Natural killer cell (primary cell): ENCODE results near the gene PLEKHO2. TPM values are rescaled to one million over a fixed set of nuclear protein-coding genes. Genes with fewer than 3 reads are reported as not detected.
A peak's percentile ranks its signal among the peaks of the same experiment; 100 is the strongest.

Experiments
- ATAC-seq, 3 donors: fragments of 150-1000 bp in 2 of 3; fragments of 200-7000 bp in 1 of 3; cut with Tn5 transposase; 1 replicate in 1 of 3; 2 replicates in 2 of 3; pipeline ENCODE4 v1.10.0; 2021; ENCODE audit warnings: mild to moderate bottlenecking in 2 of 3, moderate library complexity in 2 of 3
- DNase-seq, 2 donors: peaks; one replicate each; pipeline versions ENCODE4 v3.0.0 to v3.0.0-alpha.2; 2013 to 2021; ENCODE audit warnings: mixed read lengths in 1 of 2
- H3K27ac ChIP-seq: one replicate; pipeline ENCODE4 v1.5.1; 2013; ENCODE audit warnings: mild to moderate bottlenecking, low read length
- H3K27me3 ChIP-seq: one replicate; pipeline ENCODE4 v1.6.1; 2013; ENCODE audit warnings: low read length; ENCODE audit not compliant: control insufficient read depth, insufficient read depth
- H3K36me3 ChIP-seq: one replicate; pipeline ENCODE4 v1.6.1; 2013; ENCODE audit warnings: low read length; ENCODE audit not compliant: control insufficient read depth, insufficient read depth
- H3K4me1 ChIP-seq: one replicate; pipeline ENCODE4 v1.6.1; 2013; ENCODE audit warnings: low read length; ENCODE audit not compliant: control insufficient read depth, insufficient read depth
- H3K4me3 ChIP-seq: one replicate; pipeline ENCODE4 v1.5.1; 2013; ENCODE audit warnings: low read length
- H3K9me3 ChIP-seq: one replicate; pipeline ENCODE4 v1.6.1; 2013; ENCODE audit warnings: low read length; ENCODE audit not compliant: control insufficient read depth, insufficient read depth
- H3K27ac Mint-ChIP-seq, 2 donors: one replicate each; pipeline ENCODE4 v1.8.0; 2022; ENCODE audit warnings: mild to moderate bottlenecking in 2 of 2, mixed read lengths in 2 of 2, moderate library complexity in 1 of 2
- H3K27me3 Mint-ChIP-seq, 2 donors: one replicate each; pipeline ENCODE4 v1.8.0; 2022; ENCODE audit warnings: low read depth in 2 of 2, mixed read lengths in 2 of 2
- H3K36me3 Mint-ChIP-seq: one replicate; pipeline ENCODE4 v1.8.0; 2022; ENCODE audit warnings: mixed read lengths
- H3K4me1 Mint-ChIP-seq, 2 donors: one replicate each; pipeline ENCODE4 v1.8.0; 2022; ENCODE audit warnings: mixed read lengths in 2 of 2
- H3K4me3 Mint-ChIP-seq: one replicate; pipeline ENCODE4 v1.8.0; 2022; ENCODE audit warnings: mild to moderate bottlenecking, moderate library complexity, mixed read lengths
- H3K9me3 Mint-ChIP-seq, 2 donors: one replicate each; pipeline ENCODE4 v1.8.0; 2022; ENCODE audit warnings: mixed read lengths in 2 of 2
- CTCF ChIP-seq: fragments of 200-600 bp; IDR thresholded peaks from one replicate; pipeline ENCODE4 v1.8.0; 2022; ENCODE audit warnings: antibody characterized with exemption
- WGBS: methylation state at CpG from one replicate; pipeline ENCODE4 v1.1.7; 2013; ENCODE audit warnings: missing lambda C conversion rate; ENCODE audit not compliant: insufficient coverage; 5-methylcytosine and 5-hydroxymethylcytosine counted together
- intact Hi-C: fragments of 100-400 bp; cut with micrococcal nuclease; formaldehyde crosslinking; loops from one replicate; pipeline ENCODE4 v1.14.2; 2022
- total RNA-seq, 4 donors: library from RNA; stranded (reverse); fragments of 120-200 nt in 1 of 4; gene quantifications; one replicate each; pipeline versions ENCODE4 v1.2.3 to v1.2.4, GENCODE V29; 2013 to 2022

Gene PLEKHO2
- total RNA-seq, 3 donors from 2014 or later (not counting 1 experiment from before 2014, with no cell fraction given), result 35.3 to 53.4 (median 49.8) TPM

DNA sequence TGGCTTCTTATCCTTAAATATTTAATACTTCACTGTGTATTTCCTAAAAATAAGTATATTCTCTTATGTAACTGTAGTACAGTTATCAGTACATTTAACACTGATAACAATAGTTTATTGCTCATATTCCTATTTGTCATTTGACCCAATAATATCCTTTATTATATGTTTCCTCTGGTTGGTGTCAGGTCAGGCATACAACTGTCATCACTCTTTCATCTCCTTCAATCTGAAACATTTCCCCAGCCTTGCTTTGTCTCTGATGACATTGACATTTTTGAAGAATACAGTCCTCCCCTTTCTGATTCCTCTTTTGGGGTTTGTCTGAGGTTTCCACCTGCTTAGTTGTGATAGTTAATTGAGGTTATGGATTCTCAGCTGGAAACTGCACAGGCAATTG is 27.8 kb downstream of the PLEKHO2 start:
- no peaks in the 10 kb centered on the region for H3K36me3 Mint-ChIP-seq
- intact Hi-C loops, result no loop called here
- DNase-seq (no peak), ATAC-seq (no peak)
- H3K4me3 ChIP-seq, result no peak overlapping the region
- no peak overlapping the region for H3K4me3 Mint-ChIP-seq
- TF ChIP-seq CTCF, result no peak
- H3K27me3 Mint-ChIP-seq, result no peaks in the 10 kb centered on the region
- H3K9me3 Mint-ChIP-seq, result no peaks in the 10 kb centered on the region
- peaks cover 23 to 45% of the 10 kb centered on the region in 2 donors for H3K4me1 Mint-ChIP-seq
- H3K9me3 ChIP-seq, result no peaks in the 10 kb centered on the region
- H3K36me3 ChIP-seq, result peaks cover 31% of the 10 kb centered on the region
- peak overlapping the region; percentile 75 to 77 for H3K27ac Mint-ChIP-seq
- H3K4me1 ChIP-seq, result peaks cover 29% of the 10 kb centered on the region
- H3K27me3 ChIP-seq, result no peaks in the 10 kb centered on the region
- no peak overlapping the region for H3K27ac ChIP-seq

DNA sequence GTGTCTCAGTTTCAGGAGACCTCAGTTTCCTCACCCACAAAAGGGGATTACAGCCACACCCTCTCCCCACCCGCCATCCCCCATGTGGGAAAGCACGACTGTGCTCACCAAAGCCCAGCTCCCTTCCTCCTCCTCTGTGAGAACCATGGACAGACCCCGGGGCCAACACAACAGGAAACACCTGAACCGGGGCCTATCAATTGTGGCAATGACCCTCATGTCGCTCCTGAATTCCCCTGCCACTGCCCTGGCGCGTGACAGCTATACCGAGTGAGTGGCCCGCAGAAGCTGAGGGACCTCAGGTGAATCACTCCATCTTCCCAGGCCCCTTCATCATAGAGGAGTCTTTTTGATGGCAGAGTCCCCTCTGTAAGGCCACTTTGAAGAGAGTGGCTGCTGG is 28.6 kb downstream of the PLEKHO2 start:
- DNase-seq, result no peak
- no peak overlapping the region for H3K4me3 ChIP-seq
- H3K9me3 ChIP-seq, result no peaks in the 10 kb centered on the region
- WGBS, result 29% methylated on average over 9 of the region's 9 CpGs
- peaks cover 22% of the 10 kb centered on the region for H3K36me3 ChIP-seq
- no peaks in the 10 kb centered on the region for H3K27me3 ChIP-seq
- no peak for TF ChIP-seq CTCF
- H3K4me1 ChIP-seq, result peaks cover 29% of the 10 kb centered on the region
- H3K27me3 Mint-ChIP-seq, result no peaks in the 10 kb centered on the region
- intact Hi-C loops, result no loop called here
- peak overlapping the region; percentile 75 to 77 for H3K27ac Mint-ChIP-seq
- H3K4me3 Mint-ChIP-seq, result no peak overlapping the region
- ATAC-seq, result peak in 2 of 3 donors; percentile 27 to 31
- H3K36me3 Mint-ChIP-seq, result no peaks in the 10 kb centered on the region
- H3K4me1 Mint-ChIP-seq, result peaks cover 29 to 51% of the 10 kb centered on the region in 2 donors
- peak overlapping the region; percentile 47 for H3K27ac ChIP-seq
- H3K9me3 Mint-ChIP-seq, result no peaks in the 10 kb centered on the region

GRCh38 chr15:64875641-64876223 is 34.0 kb downstream of the PLEKHO2 start:
- peak overlapping the region in 1 of 2 donors; percentile 38 for H3K27ac Mint-ChIP-seq
- intact Hi-C loops, result no loop called here
- 86% methylated on average over 3 of the region's 3 CpGs for WGBS
- no peak overlapping the region for H3K4me3 Mint-ChIP-seq
- no peaks in the 10 kb centered on the region for H3K36me3 ChIP-seq
- no peaks in the 10 kb centered on the region for H3K27me3 ChIP-seq
- no peak for TF ChIP-seq CTCF
- H3K4me3 ChIP-seq, result no peak overlapping the region
- DNase-seq (no peak), ATAC-seq (no peak)
- peaks cover 39% of the 10 kb centered on the region for H3K4me1 ChIP-seq
- H3K4me1 Mint-ChIP-seq, result peaks cover 23 to 46% of the 10 kb centered on the region in 2 donors
- H3K27ac ChIP-seq, result no peak overlapping the region
- H3K9me3 Mint-ChIP-seq, result no peaks in the 10 kb centered on the region
- no peaks in the 10 kb centered on the region for H3K27me3 Mint-ChIP-seq
- no peaks in the 10 kb centered on the region for H3K36me3 Mint-ChIP-seq
- H3K9me3 ChIP-seq, result no peaks in the 10 kb centered on the region

DNA sequence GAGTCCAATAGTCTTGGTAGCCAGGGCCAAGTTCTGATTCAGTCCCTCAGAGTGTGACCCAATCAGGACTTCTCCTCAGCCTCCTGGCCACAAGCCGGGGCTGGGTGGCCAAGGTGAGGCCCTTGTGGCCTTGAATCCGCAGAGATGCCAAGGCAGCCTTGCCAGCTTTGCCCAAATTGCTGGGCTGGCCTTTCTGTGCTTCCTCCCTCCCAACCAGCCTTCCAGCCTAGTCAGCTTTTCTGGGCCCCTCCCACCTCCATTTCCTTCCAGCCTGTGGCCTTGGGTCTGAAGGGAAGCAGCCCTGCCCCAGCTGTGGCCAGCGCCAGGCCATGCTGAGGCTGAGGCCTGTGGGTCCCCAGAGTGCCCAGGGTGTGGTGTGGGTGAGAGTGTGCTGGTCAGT is 35.7 kb downstream of the PLEKHO2 start:
- no peaks in the 10 kb centered on the region for H3K27me3 ChIP-seq
- peaks cover 48% of the 10 kb centered on the region for H3K4me1 ChIP-seq
- ATAC-seq (no peak), DNase-seq (no peak)
- Mint-ChIP-seq H3K4me1 (peaks cover 31 to 54% of the 10 kb centered on the region in 2 donors), H3K9me3 (no peaks in the 10 kb centered on the region), H3K27ac (peak overlapping the region; percentile 38 to 57), H3K36me3 (no peaks in the 10 kb centered on the region), H3K4me3 (no peak overlapping the region), H3K27me3 (no peaks in the 10 kb centered on the region)
- no peaks in the 10 kb centered on the region for H3K36me3 ChIP-seq
- no peaks in the 10 kb centered on the region for H3K9me3 ChIP-seq
- H3K27ac ChIP-seq, result no peak overlapping the region
- no peak for TF ChIP-seq CTCF
- intact Hi-C loops, result no loop called here
- WGBS, result 36% methylated on average over 3 of the region's 3 CpGs
- no peak overlapping the region for H3K4me3 ChIP-seq
